Lower leg skin (tissue), 4 donors: ENCODE results near the gene ETV5. TPM values are rescaled to one million over a fixed set of nuclear protein-coding genes. Genes with fewer than 3 reads are reported as not detected.
"Not testable (repeated sequence)": the region's sequence is repeated elsewhere in the genome, so short reads cannot be mapped to it uniquely, and the experiment has no call there.

ENCODE experiments used
- DNase-seq, 2 donors: peaks; one replicate each; pipeline ENCODE4 v3.0.0-alpha.2; 2019; ENCODE audit warnings: low spot score in 2 of 2
- H3K4me3 ChIP-seq: fragments of 200-600 bp; sonication (generic); 2 replicates; pipeline ENCODE4 v1.5.1; 2017; ENCODE audit warnings: mild to moderate bottlenecking, low read depth; ENCODE audit not compliant: poor library complexity, severe bottlenecking
- CTCF ChIP-seq, 3 donors: fragments of 450-650 bp; IDR thresholded peaks; one replicate each; pipeline ENCODE4 v1.5.1; 2016; ENCODE audit warnings: antibody characterized with exemption in 3 of 3, mild to moderate bottlenecking in 3 of 3, moderate library complexity in 2 of 3
- POLR2A ChIP-seq, 2 donors: fragments of 450-650 bp; IDR thresholded peaks; one replicate each; pipeline ENCODE4 v1.6.1; 2016 to 2017; ENCODE audit warnings: antibody characterized with exemption in 2 of 2, mild to moderate bottlenecking in 1 of 2, moderate library complexity in 1 of 2
- WGBS, 2 donors: methylation state at CpG; one replicate each; pipeline ENCODE4 v1.1.5; 2018; 5-methylcytosine and 5-hydroxymethylcytosine counted together
- intact Hi-C: fragments of 100-400 bp; cut with DNase I; formaldehyde crosslinking; loops from one replicate; pipeline ENCODE4 v1.15.0; 2023; ENCODE audit warnings: low total_unique reads
- total RNA-seq, 4 donors: library from RNA; depleted of rRNA; stranded (reverse); fragments of >200 nt; gene quantifications; one replicate each; pipeline ENCODE4 v1.1.0, GENCODE V29; 2016

Gene ETV5
- total RNA-seq, 4 donors from 2014 or later, result 8.1 to 15.3 (median 9.7) TPM

DNA sequence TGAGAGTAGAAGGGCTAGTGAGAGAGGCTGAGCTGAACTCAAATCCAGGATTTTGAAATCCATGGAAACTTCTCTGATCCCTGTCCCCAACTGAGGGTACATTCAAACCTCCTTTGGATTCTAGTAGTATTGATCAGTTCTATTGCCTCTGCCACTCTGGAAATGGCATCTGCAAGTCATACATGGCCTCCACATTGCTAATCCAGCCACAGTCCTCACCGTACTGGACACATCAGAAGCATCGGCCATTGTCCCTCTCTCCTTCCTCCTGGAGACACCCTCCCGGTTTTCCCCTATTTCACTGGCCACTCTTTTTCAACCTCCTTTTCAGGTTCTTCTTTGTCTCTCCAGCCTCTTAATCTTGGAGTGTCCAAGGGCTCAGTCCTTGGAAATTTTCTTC lies 66.9 kb downstream of the ETV5 start:
- WGBS, 2 donors, result 93 to 98% methylated on average over 3 of the region's 3 CpGs
- intact Hi-C loops, result no loop called here
- DNase-seq, result no peak
- no peak for TF ChIP-seq POLR2A (IDR thresholded peaks at IDR 0.05)
- TF ChIP-seq CTCF (IDR thresholded peaks at IDR 0.05), result no peak
- H3K4me3 ChIP-seq, result no peak overlapping the region

- WGBS, 2 donors, result 68 to 80% methylated on average over 4 of the region's 4 CpGs
- H3K4me3 ChIP-seq, result no peak overlapping the region
- DNase-seq, result no peak
- intact Hi-C loops, result no loop called here
- no peak for TF ChIP-seq POLR2A (IDR thresholded peaks at IDR 0.05)
- no peak for TF ChIP-seq CTCF (IDR thresholded peaks at IDR 0.05)
Observed at GRCh38 chr3:186038360-186038759, 70.5 kb downstream of the ETV5 start.

DNA sequence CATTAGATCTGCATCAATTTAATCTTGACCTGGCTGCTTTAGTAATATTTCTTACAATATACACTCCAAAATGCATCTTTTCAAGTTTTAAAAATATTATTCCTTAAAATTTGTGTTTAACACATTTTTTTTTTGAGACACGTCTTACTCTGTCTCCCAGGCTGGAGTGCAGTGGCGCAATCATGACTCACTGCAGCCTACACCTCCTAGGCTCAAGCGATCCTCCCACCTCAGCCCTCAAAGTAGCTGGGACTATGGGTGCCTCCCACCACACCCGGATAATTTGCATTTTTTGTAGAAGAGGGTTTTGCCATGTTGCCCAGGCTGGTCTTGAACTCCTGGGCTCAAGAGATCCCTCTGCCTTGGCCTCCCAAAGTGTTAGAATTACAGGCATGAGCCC lies 73.6 kb downstream of the ETV5 start:
- 39 to 44% methylated on average over 4 of the region's 4 CpGs for WGBS, 2 donors
- intact Hi-C loops, result no loop called here
- no peak overlapping the region for H3K4me3 ChIP-seq
- no peak for DNase-seq
- TF ChIP-seq POLR2A (IDR thresholded peaks at IDR 0.05), result no peak
- TF ChIP-seq CTCF (IDR thresholded peaks at IDR 0.05), result no peak

GRCh38 chr3:186032321-186032720 lies 76.6 kb downstream of the ETV5 start:
- no peak for DNase-seq
- no peak overlapping the region for H3K4me3 ChIP-seq
- intact Hi-C loops, result no loop called here
- WGBS, 2 donors, result 78 to 90% methylated on average over 1 of the region's 1 CpG
- no peak for TF ChIP-seq POLR2A (IDR thresholded peaks at IDR 0.05)
- no peak for TF ChIP-seq CTCF (IDR thresholded peaks at IDR 0.05)

- intact Hi-C loops, DNase-seq, H3K4me3 ChIP-seq: not testable (repeated sequence)
- 89 to 91% methylated on average over 5 of the region's 5 CpGs for WGBS, 2 donors
Observed at GRCh38 chr3:186025993-186026392, 82.9 kb downstream of the ETV5 start.

DNA sequence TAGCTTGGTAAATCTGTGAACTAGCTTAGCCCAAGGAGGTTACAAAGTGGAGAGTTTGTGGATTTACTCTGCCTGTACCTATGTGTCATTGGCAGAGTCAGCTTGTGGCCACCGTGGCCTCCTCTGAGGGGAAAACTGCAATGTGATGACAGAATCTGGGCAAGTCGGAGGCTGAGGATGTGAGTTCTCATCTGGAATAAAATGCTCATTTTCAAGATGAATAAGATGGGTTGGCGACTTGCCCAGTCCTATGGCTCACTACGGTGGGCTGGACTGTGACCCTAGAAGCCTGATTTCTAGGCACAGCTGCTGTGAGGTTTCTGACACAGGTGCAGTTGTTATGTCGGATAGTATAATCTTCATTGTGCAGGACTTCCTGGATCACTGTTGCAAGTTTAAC lies 83.7 kb downstream of the ETV5 start:
- no peak overlapping the region for H3K4me3 ChIP-seq
- DNase-seq, result peak in 1 of 2 donors; percentile 85
- intact Hi-C loops, result no loop called here
- TF ChIP-seq CTCF (IDR thresholded peaks at IDR 0.05), result no peak
- WGBS, 2 donors, result 42 to 52% methylated on average over 5 of the region's 5 CpGs
